Hepatocyte (in vitro differentiated cells): ENCODE measurements around the gene CARMIL3.

ENCODE experiments used
- EZH2phosphoT487 ChIP-seq: fragments of 200-600 bp; sonication (generic); IDR thresholded peaks from one replicate; pipeline ENCODE4 v1.6.1; 2018; ENCODE audit warnings: antibody characterized with exemption, mild to moderate bottlenecking, low read depth, moderate library complexity; ENCODE audit not compliant: unreplicated experiment, severe bottlenecking
- TF ChIP-seq, protein P1 (sequence below): fragments of 200-600 bp; sonication (generic); IDR thresholded peaks from 2 replicates; pipeline ENCODE4 v1.5.1; 2016; ENCODE audit warnings: antibody characterized with exemption, mild to moderate bottlenecking; ENCODE audit not compliant: poor library complexity

DNA sequence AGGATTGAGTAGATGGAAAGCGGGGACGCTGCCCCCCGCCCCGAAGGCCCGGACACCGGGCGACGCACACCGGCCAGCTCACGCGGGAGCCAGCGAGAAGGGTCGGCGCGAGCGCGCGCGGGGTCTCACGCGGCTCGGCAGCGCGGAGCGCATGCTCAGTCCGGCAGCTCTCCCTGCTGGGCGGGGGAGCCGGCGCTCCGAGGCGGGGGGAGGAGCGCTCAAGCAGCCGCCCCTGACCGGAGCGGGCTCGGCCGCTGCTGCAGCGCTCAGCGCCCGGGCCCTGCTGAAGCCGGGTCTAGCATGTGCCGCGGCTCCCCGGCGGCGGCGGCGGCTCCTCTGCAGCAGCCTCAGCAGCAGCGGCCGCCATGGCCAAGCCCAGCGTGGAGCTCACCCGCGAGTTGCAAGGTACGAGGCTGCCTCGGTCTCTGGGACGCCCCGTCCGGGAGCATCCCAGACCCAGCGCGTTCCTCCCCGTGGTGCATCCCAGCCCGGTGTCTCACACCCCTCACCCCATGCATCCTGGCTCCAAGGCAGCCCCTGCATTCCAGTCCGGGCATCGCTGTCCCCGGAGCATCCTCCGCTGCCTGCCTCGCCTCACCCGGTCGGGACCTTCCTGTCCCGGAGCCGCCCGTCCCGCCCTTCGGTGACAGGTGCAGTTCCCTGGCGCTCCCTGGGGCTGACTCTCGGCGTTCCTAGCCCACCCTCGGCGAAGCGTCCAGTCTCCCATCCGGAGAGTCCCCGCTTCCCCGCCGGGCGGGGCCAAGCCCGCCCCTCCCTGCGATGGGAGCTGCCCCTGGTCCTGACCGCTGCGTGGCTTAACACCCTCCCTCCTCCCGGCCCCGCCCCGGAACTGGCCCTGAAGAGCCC lies at the start of gene CARMIL3:
- TF ChIP-seq, protein P1, sequence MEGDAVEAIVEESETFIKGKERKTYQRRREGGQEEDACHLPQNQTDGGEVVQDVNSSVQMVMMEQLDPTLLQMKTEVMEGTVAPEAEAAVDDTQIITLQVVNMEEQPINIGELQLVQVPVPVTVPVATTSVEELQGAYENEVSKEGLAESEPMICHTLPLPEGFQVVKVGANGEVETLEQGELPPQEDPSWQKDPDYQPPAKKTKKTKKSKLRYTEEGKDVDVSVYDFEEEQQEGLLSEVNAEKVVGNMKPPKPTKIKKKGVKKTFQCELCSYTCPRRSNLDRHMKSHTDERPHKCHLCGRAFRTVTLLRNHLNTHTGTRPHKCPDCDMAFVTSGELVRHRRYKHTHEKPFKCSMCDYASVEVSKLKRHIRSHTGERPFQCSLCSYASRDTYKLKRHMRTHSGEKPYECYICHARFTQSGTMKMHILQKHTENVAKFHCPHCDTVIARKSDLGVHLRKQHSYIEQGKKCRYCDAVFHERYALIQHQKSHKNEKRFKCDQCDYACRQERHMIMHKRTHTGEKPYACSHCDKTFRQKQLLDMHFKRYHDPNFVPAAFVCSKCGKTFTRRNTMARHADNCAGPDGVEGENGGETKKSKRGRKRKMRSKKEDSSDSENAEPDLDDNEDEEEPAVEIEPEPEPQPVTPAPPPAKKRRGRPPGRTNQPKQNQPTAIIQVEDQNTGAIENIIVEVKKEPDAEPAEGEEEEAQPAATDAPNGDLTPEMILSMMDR: no peak
- TF ChIP-seq EZH2phosphoT487: no peak
